WTC11 (cell line): ENCODE data around the gene STX5. TPM values are rescaled to one million over a fixed set of nuclear protein-coding genes. Genes with fewer than 3 reads are reported as not detected.

Experiments used
- ATAC-seq: fragments of 200-7000 bp; cut with Tn5 transposase; 2 replicates; pipeline ENCODE4 v1.10.0; 2021; ENCODE audit warnings: mild to moderate bottlenecking, moderate library complexity
- CTCF ChIA-PET: fragments of 300-600 bp; sonication (Branson Sonifier 250); formaldehyde crosslinking; loops from one replicate; lab custom pipeline; 2021; ENCODE audit warnings: antibody characterized with exemption; lab: Charles Lee
- POLR2A ChIA-PET: fragments of 350-600 bp; sonication (Branson Sonifier 250); formaldehyde crosslinking; loops from one replicate; lab custom pipeline; 2021; ENCODE audit warnings: antibody characterized with exemption; lab: Charles Lee
- DNase-seq: peaks from one replicate; pipeline ENCODE4 v3.0.0; 2021; ENCODE audit warnings: low spot score
- H3K27ac Mint-ChIP-seq: 2 replicates; pipeline ENCODE4 v1.8.0; 2021; ENCODE audit warnings: mixed read lengths
- H3K27me3 Mint-ChIP-seq: 2 replicates; pipeline ENCODE4 v1.8.0; 2021; ENCODE audit warnings: low read depth, mild to moderate bottlenecking, moderate library complexity, mixed read lengths
- H3K36me3 Mint-ChIP-seq: 2 replicates; pipeline ENCODE4 v1.8.0; 2021; ENCODE audit warnings: mixed read lengths
- H3K4me1 Mint-ChIP-seq: 2 replicates; pipeline ENCODE4 v1.8.0; 2022; ENCODE audit warnings: mixed read lengths
- H3K4me3 Mint-ChIP-seq: 2 replicates; pipeline ENCODE4 v1.8.0; 2021; ENCODE audit warnings: mild to moderate bottlenecking, moderate library complexity, mixed read lengths
- H3K9me3 Mint-ChIP-seq: 2 replicates; pipeline ENCODE4 v1.8.0; 2021; ENCODE audit warnings: mixed read lengths
- AFF4 ChIP-seq: sonication (generic); formaldehyde crosslinking; IDR thresholded peaks from 2 replicates; pipeline ENCODE4 v1.8.1; 2023; ENCODE audit warnings: mild to moderate bottlenecking, missing genetic modification reagents, borderline replicate concordance
- ATF3 ChIP-seq: sonication (generic); formaldehyde crosslinking; conservative IDR thresholded peaks from 2 replicates; pipeline ENCODE4 v1.8.1; 2022; ENCODE audit warnings: mild to moderate bottlenecking, missing genetic modification reagents
- CBFB ChIP-seq: sonication (generic); formaldehyde crosslinking; IDR thresholded peaks from 2 replicates; pipeline ENCODE4 v1.8.1; 2022; ENCODE audit warnings: mild to moderate bottlenecking, low read depth, missing genetic modification reagents
- CREM ChIP-seq: sonication (generic); formaldehyde crosslinking; IDR thresholded peaks from 2 replicates; pipeline ENCODE4 v1.8.1; 2022; ENCODE audit warnings: mild to moderate bottlenecking, missing genetic modification reagents, moderate library complexity
- ELF4 ChIP-seq: sonication (generic); formaldehyde crosslinking; IDR thresholded peaks from 2 replicates; pipeline ENCODE4 v1.8.1; 2022; ENCODE audit warnings: low read depth, mild to moderate bottlenecking, moderate library complexity, missing genetic modification reagents
- ESRRA ChIP-seq: sonication (generic); formaldehyde crosslinking; IDR thresholded peaks from 2 replicates; pipeline ENCODE4 v1.8.1; 2022; ENCODE audit warnings: mild to moderate bottlenecking, missing genetic modification reagents, borderline replicate concordance
- ETV6 ChIP-seq: sonication (generic); formaldehyde crosslinking; IDR thresholded peaks from 2 replicates; pipeline ENCODE4 v1.8.1; 2022; ENCODE audit warnings: mild to moderate bottlenecking, missing genetic modification reagents
- GTF2I ChIP-seq: fragments of 250-450 bp; sonication (Bioruptor Pico); conservative IDR thresholded peaks from 2 replicates; pipeline ENCODE4 v1.4.0; 2021; ENCODE audit warnings: mild to moderate bottlenecking
- KAT7 ChIP-seq: sonication (generic); formaldehyde crosslinking; IDR thresholded peaks from 2 replicates; pipeline ENCODE4 v1.8.1; 2023; ENCODE audit warnings: missing genetic modification reagents, mild to moderate bottlenecking, borderline replicate concordance
- MYBL2 ChIP-seq: sonication (generic); formaldehyde crosslinking; IDR thresholded peaks from 2 replicates; pipeline ENCODE4 v1.8.1; 2023; ENCODE audit warnings: mild to moderate bottlenecking, moderate library complexity, missing genetic modification reagents
- NFATC4 ChIP-seq: fragments of 250-450 bp; sonication (Bioruptor Pico); IDR thresholded peaks from 2 replicates; pipeline ENCODE4 v1.9.0; 2021; ENCODE audit warnings: mild to moderate bottlenecking
- NR3C1 ChIP-seq: sonication (generic); formaldehyde crosslinking; conservative IDR thresholded peaks from 2 replicates; pipeline ENCODE4 v1.8.1; 2023; ENCODE audit warnings: low read depth, mild to moderate bottlenecking, missing genetic modification reagents
- TCF7 ChIP-seq: sonication (generic); formaldehyde crosslinking; IDR thresholded peaks from 2 replicates; pipeline ENCODE4 v1.8.0; 2022; ENCODE audit warnings: mild to moderate bottlenecking, low read depth, missing genetic modification reagents, moderate library complexity
- ZNF512 ChIP-seq: sonication (generic); formaldehyde crosslinking; IDR thresholded peaks from 2 replicates; pipeline ENCODE4 v1.8.1; 2022; ENCODE audit warnings: missing genetic modification reagents, borderline replicate concordance
- ZNF532 ChIP-seq: fragments of 250-450 bp; sonication (Bioruptor Pico); IDR thresholded peaks from 2 replicates; pipeline ENCODE4 v1.9.0; 2021; ENCODE audit warnings: mild to moderate bottlenecking, borderline replicate concordance
- total RNA-seq: library from RNA; stranded (reverse); gene quantifications from 3 replicates; pipeline ENCODE4 v1.2.3, GENCODE V29; 2021
- TF ChIP-seq, protein P1 (sequence below): sonication (generic); formaldehyde crosslinking; IDR thresholded peaks from 2 replicates; pipeline ENCODE4 v1.8.1; 2023; ENCODE audit warnings: mild to moderate bottlenecking, missing genetic modification reagents, moderate library complexity

STX5 gene
- total RNA-seq, 1 experiment from 2014 or later: 30.2 TPM

DNA sequence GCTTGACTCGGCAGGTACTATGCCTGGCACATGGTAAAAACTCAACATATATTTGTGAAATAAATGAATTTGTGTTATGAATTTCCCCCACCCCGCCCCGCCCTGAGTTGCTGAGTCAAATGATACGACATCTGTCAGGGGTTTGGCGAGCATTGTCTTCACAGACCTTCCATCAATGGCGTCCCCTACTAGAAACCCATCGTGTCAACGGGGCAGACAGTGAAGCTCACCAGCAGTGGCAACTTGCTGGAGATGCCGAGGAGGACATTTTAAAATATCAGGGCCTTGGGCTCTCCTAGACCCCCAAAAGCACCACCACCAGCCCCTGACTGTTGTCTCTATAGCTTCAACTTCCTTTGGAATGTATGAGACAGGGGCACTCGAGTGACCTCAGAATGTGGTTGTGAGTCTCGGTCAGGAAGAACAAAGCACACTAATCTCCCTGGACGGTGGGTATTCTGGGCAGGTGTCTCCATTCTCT is 25.9 kb downstream of the STX5 start (continued):
- no peak for TF ChIP-seq AFF4 (CRISPR knock-in tag)
- no peak for TF ChIP-seq ZNF532 (CRISPR knock-in tag)
- no peak for TF ChIP-seq CREM
- no peak for TF ChIP-seq ZNF512
- no peak for TF ChIP-seq GTF2I (CRISPR knock-in tag)
- TF ChIP-seq ATF3 (CRISPR knock-in tag): no peak
- TF ChIP-seq, protein P1, sequence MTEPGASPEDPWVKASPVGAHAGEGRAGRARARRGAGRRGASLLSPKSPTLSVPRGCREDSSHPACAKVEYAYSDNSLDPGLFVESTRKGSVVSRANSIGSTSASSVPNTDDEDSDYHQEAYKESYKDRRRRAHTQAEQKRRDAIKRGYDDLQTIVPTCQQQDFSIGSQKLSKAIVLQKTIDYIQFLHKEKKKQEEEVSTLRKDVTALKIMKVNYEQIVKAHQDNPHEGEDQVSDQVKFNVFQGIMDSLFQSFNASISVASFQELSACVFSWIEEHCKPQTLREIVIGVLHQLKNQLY (CRISPR knock-in tag): no peak
- TF ChIP-seq NR3C1 (CRISPR knock-in tag): no peak
- no peak for TF ChIP-seq ESRRA (CRISPR knock-in tag)

DNA sequence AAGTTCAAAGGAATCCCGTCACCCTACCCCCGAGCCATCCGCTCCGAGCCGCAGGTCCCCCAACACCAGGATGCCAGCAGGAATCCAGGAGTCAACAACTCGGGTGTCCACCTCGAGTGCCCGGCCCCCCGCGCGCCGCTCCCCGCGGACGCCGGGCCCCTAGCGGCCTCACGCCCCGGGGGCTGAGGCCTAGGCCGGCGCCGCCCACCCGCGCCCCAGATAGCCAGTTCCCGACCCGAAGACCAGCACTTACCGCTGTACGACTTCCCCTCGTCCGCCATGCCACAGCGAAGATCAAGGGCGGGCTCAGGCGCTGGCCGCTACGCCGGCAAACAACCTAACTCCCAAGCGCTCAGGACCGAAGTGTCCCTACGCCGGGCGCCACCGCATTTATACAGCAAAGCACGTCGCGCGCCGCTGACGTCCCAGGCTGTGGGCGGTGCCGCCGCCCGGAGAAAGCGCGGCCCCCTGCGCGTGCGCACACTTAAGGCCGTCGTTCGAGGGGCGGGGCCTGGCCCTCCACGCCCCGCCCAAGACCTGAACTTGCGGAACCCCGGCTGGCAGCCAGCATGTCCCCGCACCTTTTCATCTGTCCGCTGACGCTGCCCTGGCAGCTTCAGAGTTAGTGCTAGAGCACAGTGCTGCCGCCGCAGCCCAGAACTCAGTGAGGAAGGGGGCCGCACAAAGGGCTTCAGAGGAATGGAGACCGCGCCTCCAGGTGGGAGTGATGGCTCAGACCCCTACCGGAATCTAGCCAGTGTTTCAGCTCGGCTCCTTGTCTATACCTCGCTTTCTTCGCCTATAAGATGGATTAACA is 26.6 kb downstream of the STX5 start, which contains the start of gene NXF1:
Gene NXF1 (minus strand): TSS at position 365 of the 817 bp plus-strand sequence. CDS start 84 bp downstream, at position 281.
- H3K4me1 Mint-ChIP-seq: peaks cover 22% of the 10 kb centered on the region
- H3K9me3 Mint-ChIP-seq: no peaks in the 10 kb centered on the region
- H3K27me3 Mint-ChIP-seq: no peaks in the 10 kb centered on the region
- H3K27ac Mint-ChIP-seq: peak within 1 kb of the TSS; percentile 96
- H3K36me3 Mint-ChIP-seq: peaks cover 24% of the 10 kb centered on the region
- ChIA-PET POLR2A (interaction anchor here (0.5 to 2.3 kb wide), 13 partner anchors 11 to 1621 kb away, joined by 3 to 15 read pairs (median 4); partner anchors contain the start of genes C11orf98, CSKMT, STX5 and TEX54), CTCF (interaction anchor here (0.7 to 2.3 kb wide), 7 partner anchors 19 to 101 kb away, joined by 3 to 23 read pairs (median 6); partner anchors contain the start of genes SLC3A2, TAF6L, TMEM179B and ZBTB3)
- H3K4me3 Mint-ChIP-seq: peak within 1 kb of the TSS; percentile 98
- ATAC-seq (peak; percentile 85), DNase-seq (peak; percentile 95)
- TF ChIP-seq ETV6 (CRISPR knock-in tag): peak; percentile 90
- no peak for TF ChIP-seq KAT7
- TF ChIP-seq CBFB: no peak
- TF ChIP-seq ELF4: no peak
- 0 out of 2 replicates have a peak, but pooled peaks have one; percentile 30 for TF ChIP-seq MYBL2 (CRISPR knock-in tag)
- TF ChIP-seq NFATC4 (CRISPR knock-in tag): peak; percentile 89
- no peak for TF ChIP-seq AFF4 (CRISPR knock-in tag)
- TF ChIP-seq ZNF512: no peak
- TF ChIP-seq CREM: peak; percentile 93
- peak; percentile 58; the same call in 1 of the 2 replicates for TF ChIP-seq TCF7
